HG03521 (cell line): Measurements from ENCODE around the gene CLSTN2.

Experiments
- ATAC-seq: cut with Tn5 transposase; IDR thresholded peaks from one replicate; pipeline ENCODE4 v1.9.1; 2021; ENCODE audit warnings: mild to moderate bottlenecking, moderate library complexity; ENCODE audit not compliant: unreplicated experiment

The CLSTN2 gene

GRCh38 chr3:139941580-139941979 is 6.6 kb downstream of the CLSTN2 start:
- no peak for ATAC-seq

GRCh38 chr3:139944256-139944910 is 9.4 kb downstream of the CLSTN2 start:
- ATAC-seq: no peak

GRCh38 chr3:139945386-139945785 is 10.4 kb downstream of the CLSTN2 start:
- no peak for ATAC-seq

GRCh38 chr3:139945942-139946341 is 11.0 kb downstream of the CLSTN2 start:
- no peak for ATAC-seq

- ATAC-seq: no peak
These were observed 13.5 kb downstream of the CLSTN2 start for GRCh38 chr3:139948467-139948866.

GRCh38 chr3:139948898-139949297 is 13.9 kb downstream of the CLSTN2 start:
- ATAC-seq: no peak

- no peak for ATAC-seq
These were observed 18.3 kb downstream of the CLSTN2 start for GRCh38 chr3:139953131-139953910.

- ATAC-seq: no peak
These were observed 19.3 kb downstream of the CLSTN2 start for GRCh38 chr3:139954146-139954860.

GRCh38 chr3:139957844-139958243 is 22.9 kb downstream of the CLSTN2 start:
- ATAC-seq: no peak

- no peak for ATAC-seq
These were observed 34.4 kb downstream of the CLSTN2 start for GRCh38 chr3:139969386-139969785.

- ATAC-seq: no peak
These were observed 35.5 kb downstream of the CLSTN2 start for GRCh38 chr3:139970526-139970925.

GRCh38 chr3:139974809-139975425 is 39.9 kb downstream of the CLSTN2 start:
- ATAC-seq: no peak

GRCh38 chr3:139975594-139976365 is 40.8 kb downstream of the CLSTN2 start:
- ATAC-seq: no peak

- no peak for ATAC-seq
These were observed 44.0 kb downstream of the CLSTN2 start for GRCh38 chr3:139978966-139979365.

- ATAC-seq: no peak
These were observed 45.0 kb downstream of the CLSTN2 start for GRCh38 chr3:139979991-139980390.

- ATAC-seq: no peak
These were observed 47.4 kb downstream of the CLSTN2 start for GRCh38 chr3:139982404-139982803.

- no peak for ATAC-seq
These were observed 50.6 kb downstream of the CLSTN2 start for GRCh38 chr3:139985576-139985975.

- ATAC-seq: no peak
These were observed 52.9 kb downstream of the CLSTN2 start for GRCh38 chr3:139987908-139988307.

GRCh38 chr3:139988472-139989156 is 53.6 kb downstream of the CLSTN2 start:
- ATAC-seq: no peak

- ATAC-seq: no peak
These were observed 59.9 kb downstream of the CLSTN2 start for GRCh38 chr3:139994891-139995290.
